ENCODE measurements around the gene PLAC8.

The PLAC8 gene

GRCh38 chr4:83114576-83114975, at the start of gene PLAC8:
Gene PLAC8, minus strand, starts transcription at chr4:83114729. Its CDS starts 6,808 bp downstream, at chr4:83107921.
- DNase-seq = no peak

- no peak for DNase-seq
Observed at GRCh38 chr4:83153417-83153816, 38.9 kb upstream of the PLAC8 start.

- no peak for DNase-seq
Observed at GRCh38 chr4:83152746-83153145, 38.2 kb upstream of the PLAC8 start.

- no peak for DNase-seq
Observed at GRCh38 chr4:83151651-83152050, 37.1 kb upstream of the PLAC8 start.

- DNase-seq = no peak
Observed at GRCh38 chr4:83150653-83151330, 36.3 kb upstream of the PLAC8 start.

- no peak for DNase-seq
Observed at GRCh38 chr4:83149865-83150652, 35.5 kb upstream of the PLAC8 start.

GRCh38 chr4:83146841-83147240, 32.3 kb upstream of the PLAC8 start:
- DNase-seq = no peak

GRCh38 chr4:83145776-83146175, 31.2 kb upstream of the PLAC8 start:
- DNase-seq = peak; percentile 42

- no peak for DNase-seq
Observed at GRCh38 chr4:83139514-83140156, 25.1 kb upstream of the PLAC8 start.

GRCh38 chr4:83138946-83139345, 24.4 kb upstream of the PLAC8 start:
- DNase-seq = no peak

GRCh38 chr4:83132065-83132464, 17.5 kb upstream of the PLAC8 start:
- no peak for DNase-seq

- DNase-seq = no peak
Observed at GRCh38 chr4:83129264-83129663, 14.7 kb upstream of the PLAC8 start.

- DNase-seq = no peak
Observed at GRCh38 chr4:83128240-83128929, 13.9 kb upstream of the PLAC8 start.

GRCh38 chr4:83125738-83126141, 11.2 kb upstream of the PLAC8 start:
- peak; percentile 55 for DNase-seq

GRCh38 chr4:83124111-83124780, 9.7 kb upstream of the PLAC8 start:
- DNase-seq = no peak

GRCh38 chr4:83121246-83121645, 6.7 kb upstream of the PLAC8 start:
- DNase-seq = no peak

- DNase-seq = no peak
Observed at GRCh38 chr4:83118869-83119268, 4.3 kb upstream of the PLAC8 start.

GRCh38 chr4:83115656-83116285, 1.2 kb upstream of the PLAC8 start:
- no peak for DNase-seq

- DNase-seq = no peak
Observed at GRCh38 chr4:83115000-83115399, 471 bp upstream of the PLAC8 start.

- peak; percentile 32 for DNase-seq
Observed at GRCh38 chr4:83113429-83113786, 1.1 kb downstream of the PLAC8 start.

GRCh38 chr4:83112678-83113428, 1.7 kb downstream of the PLAC8 start:
- DNase-seq = peak; percentile 52

- peak; percentile 27 for DNase-seq
Observed at GRCh38 chr4:83112231-83112630, 2.3 kb downstream of the PLAC8 start.
